SK-N-SH (cell line): Measurements from ENCODE around the gene USP28.

Experiments used
- CHD2 ChIP-seq: fragments of 150-350 bp; IDR thresholded peaks from 2 replicates; pipeline ENCODE4 v1.6.1; 2018; ENCODE audit warnings: low read length; ENCODE audit not compliant: partially characterized antibody
- CTCF ChIP-seq: fragments of 200-600 bp; sonication (generic); IDR thresholded peaks from 2 replicates; pipeline ENCODE4 v1.6.1; 2017; ENCODE audit warnings: antibody characterized with exemption, mild to moderate bottlenecking, moderate library complexity
- EZH2phosphoT487 ChIP-seq: fragments of 200-600 bp; sonication (generic); IDR thresholded peaks from 2 replicates; pipeline ENCODE4 v1.6.1; 2017; ENCODE audit warnings: low read depth, mixed run types, mild to moderate bottlenecking, antibody characterized with exemption, moderate library complexity, borderline replicate concordance
- RCOR1 ChIP-seq: fragments of 150-350 bp; IDR thresholded peaks from 2 replicates; pipeline ENCODE4 v1.6.1; 2017; ENCODE audit warnings: antibody characterized with exemption, low read length
- RFX5 ChIP-seq: IDR thresholded peaks from 2 replicates; pipeline ENCODE4 v1.6.1; 2012; ENCODE audit warnings: mild to moderate bottlenecking, improper control_type of control experiment, low read length
- TAF1 ChIP-seq: IDR thresholded peaks from 2 replicates; pipeline ENCODE4 v1.6.1; 2012; ENCODE audit warnings: low read depth, mild to moderate bottlenecking, low read length, moderate library complexity, borderline replicate concordance
- ZBTB33 ChIP-seq: IDR thresholded peaks from 2 replicates; pipeline ENCODE4 v1.4.0; 2012; ENCODE audit warnings: low read depth, borderline replicate concordance

GRCh38 chr11:113838005-113838404 is 37.4 kb downstream of the USP28 start:
- TF ChIP-seq EZH2phosphoT487 (no peak), CTCF (no peak), TAF1 (no peak), RCOR1 (no peak), CHD2 (no peak), ZBTB33 (no peak), RFX5 (no peak)
